ENCODE data around the gene ATXN1L. TPM values are rescaled to one million over a fixed set of nuclear protein-coding genes. Genes with fewer than 3 reads are reported as not detected.
"Not testable (repeated sequence)": the region's sequence is repeated elsewhere in the genome, so short reads cannot be mapped to it uniquely, and the experiment has no call there.

The ATXN1L gene
- total RNA-seq, 5 donors from 2014 or later (not counting 1 experiment from before 2014, with no cell fraction given), result 26.8 to 44.0 (median 29.3) TPM

GRCh38 chr16:71896764-71897368 is 51.1 kb downstream of the ATXN1L start:
- peaks cover 7% of the 10 kb centered on the region for H3K36me3 Mint-ChIP-seq
- CTCF ChIA-PET, result interaction anchor here (0.6 to 1.7 kb wide), 4 partner anchors 8 to 1396 kb away, joined by 3 to 7 read pairs (median 6); no protein-coding TSS in a partner anchor
- H3K4me3 Mint-ChIP-seq, result peak overlapping the region; percentile 96 to 98 (median 96)
- H3K27me3 Mint-ChIP-seq, result no peaks in the 10 kb centered on the region
- ATAC-seq (replicated peaks in 1 of 4), result no peak
- peaks cover 16 to 42% of the 10 kb centered on the region in 2 experiments for H3K4me1 ChIP-seq (ENCODE audit: control insufficient read depth in 1 of 2, extremely low read depth in 1 of 2, insufficient read depth in 2 of 2, low read length in 2 of 2)
- WGBS (ENCODE audit: insufficient coverage), result 56% methylated on average over 3 of the region's 15 CpGs
- H3K27ac ChIP-seq (ENCODE audit: low read length), result peak overlapping the region; percentile 45
- no peaks in the 10 kb centered on the region for H3K27me3 ChIP-seq (replicated peaks in 1 of 2; ENCODE audit: control insufficient read depth in 2 of 2, extremely low read depth in 1 of 2, insufficient read depth in 2 of 2, low read length in 1 of 2)
- peak overlapping the region; percentile 53 to 70 for H3K4me3 ChIP-seq (ENCODE audit: control insufficient read depth in 1 of 2, extremely low read depth in 1 of 2, low read length in 1 of 2)
- POLR2A ChIA-PET, result interaction anchor here in 1 of 2 donors (0.9 to 1.0 kb wide), 3 partner anchors 12 to 33 kb away, joined by 3 to 4 read pairs (median 3); partner anchors contain the start of gene ZNF821
- DNase-seq, result no peak
- peaks cover 49 to 60% (median 54%) of the 10 kb centered on the region in 3 donors for H3K4me1 Mint-ChIP-seq
- peaks cover 0 to 3% of the 10 kb centered on the region in 2 donors for H3K36me3 ChIP-seq (ENCODE audit: control insufficient read depth in 2 of 2, extremely low read depth in 1 of 2, insufficient read depth in 1 of 2, low read length in 1 of 2)
- peak overlapping the region; percentile 57 to 64 for H3K27ac Mint-ChIP-seq
- no peaks in the 10 kb centered on the region for H3K9me3 Mint-ChIP-seq
- no peaks in the 10 kb centered on the region for H3K9me3 ChIP-seq

- POLR2A ChIA-PET, result interaction anchor here (0.7 to 1.3 kb wide), 3 partner anchors 8 to 51 kb away, joined by 8 to 11 read pairs (median 8); no protein-coding TSS in a partner anchor
Measured at GRCh38 chr16:71899171-71899570, 53.4 kb downstream of the ATXN1L start.

GRCh38 chr16:71902656-71903365 is 57.0 kb downstream of the ATXN1L start:
- peak overlapping the region in 1 of 2 donors; percentile 39 for H3K27ac Mint-ChIP-seq
- peaks cover 7% of the 10 kb centered on the region for H3K36me3 Mint-ChIP-seq
- ChIA-PET POLR2A (interaction anchor here (0.6 to 1.2 kb wide), 5 partner anchors 9 to 168 kb away, joined by 3 to 4 read pairs (median 3); no protein-coding TSS in a partner anchor), CTCF (interaction anchor here in 1 of 2 donors (0.6 to 0.9 kb wide), 4 partner anchors 20 to 151 kb away, joined by 3 read pairs; partner anchors contain the start of gene HP)
- Histone ChIP-seq H3K9me3 (no peaks in the 10 kb centered on the region), H3K27ac (ENCODE audit: low read length) (no peak overlapping the region), H3K4me1 (ENCODE audit: control insufficient read depth in 1 of 2, extremely low read depth in 1 of 2, insufficient read depth in 2 of 2, low read length in 2 of 2) (peaks cover 11 to 62% of the 10 kb centered on the region in 2 experiments), H3K36me3 (ENCODE audit: control insufficient read depth in 2 of 2, extremely low read depth in 1 of 2, insufficient read depth in 1 of 2, low read length in 1 of 2) (peaks cover 0 to 6% of the 10 kb centered on the region in 2 donors), H3K27me3 (replicated peaks in 1 of 2; ENCODE audit: control insufficient read depth in 2 of 2, extremely low read depth in 1 of 2, insufficient read depth in 2 of 2, low read length in 1 of 2) (no peaks in the 10 kb centered on the region), H3K4me3 (ENCODE audit: control insufficient read depth in 1 of 2, extremely low read depth in 1 of 2, low read length in 1 of 2) (no peak overlapping the region)
- H3K4me1 Mint-ChIP-seq, result peaks cover 87 to 93% (median 89%) of the 10 kb centered on the region in 3 donors
- DNase-seq (no peak), ATAC-seq (replicated peaks in 1 of 4) (no peak)
- no CpG with 5 or more reads among the region's 5 CpGs for WGBS (ENCODE audit: insufficient coverage)
- peak overlapping the region in 2 of 3 donors; percentile 2 to 33 for H3K4me3 Mint-ChIP-seq
- no peaks in the 10 kb centered on the region for H3K27me3 Mint-ChIP-seq
- H3K9me3 Mint-ChIP-seq, result no peaks in the 10 kb centered on the region

More at GRCh38 chr16:71899171-71899570, 53.4 kb downstream of the ATXN1L start:
- no CpG with 5 or more reads among the region's 4 CpGs for WGBS (ENCODE audit: insufficient coverage)
- Mint-ChIP-seq H3K4me1 (peaks cover 67 to 74% (median 71%) of the 10 kb centered on the region in 3 donors), H3K4me3 (peak overlapping the region; percentile 24 to 96 (median 49)), H3K27me3 (no peaks in the 10 kb centered on the region), H3K36me3 (peaks cover 7% of the 10 kb centered on the region), H3K9me3 (no peaks in the 10 kb centered on the region), H3K27ac (no peak overlapping the region)
- Histone ChIP-seq H3K9me3 (no peaks in the 10 kb centered on the region), H3K4me3 (ENCODE audit: control insufficient read depth in 1 of 2, extremely low read depth in 1 of 2, low read length in 1 of 2) (no peak overlapping the region), H3K36me3 (ENCODE audit: control insufficient read depth in 2 of 2, extremely low read depth in 1 of 2, insufficient read depth in 1 of 2, low read length in 1 of 2) (peaks cover 0 to 8% of the 10 kb centered on the region in 2 donors), H3K27ac (ENCODE audit: low read length) (no peak overlapping the region), H3K4me1 (ENCODE audit: control insufficient read depth in 1 of 2, extremely low read depth in 1 of 2, insufficient read depth in 2 of 2, low read length in 2 of 2) (peaks cover 16 to 46% of the 10 kb centered on the region in 2 experiments), H3K27me3 (replicated peaks in 1 of 2; ENCODE audit: control insufficient read depth in 2 of 2, extremely low read depth in 1 of 2, insufficient read depth in 2 of 2, low read length in 1 of 2) (no peaks in the 10 kb centered on the region)
- DNase-seq (no peak), ATAC-seq (replicated peaks in 1 of 4) (no peak)
- CTCF ChIA-PET, result interaction anchor here in 1 of 2 donors (0.6 kb wide), 1 partner anchor 36 kb away, joined by 3 read pairs; no protein-coding TSS in a partner anchor

DNA sequence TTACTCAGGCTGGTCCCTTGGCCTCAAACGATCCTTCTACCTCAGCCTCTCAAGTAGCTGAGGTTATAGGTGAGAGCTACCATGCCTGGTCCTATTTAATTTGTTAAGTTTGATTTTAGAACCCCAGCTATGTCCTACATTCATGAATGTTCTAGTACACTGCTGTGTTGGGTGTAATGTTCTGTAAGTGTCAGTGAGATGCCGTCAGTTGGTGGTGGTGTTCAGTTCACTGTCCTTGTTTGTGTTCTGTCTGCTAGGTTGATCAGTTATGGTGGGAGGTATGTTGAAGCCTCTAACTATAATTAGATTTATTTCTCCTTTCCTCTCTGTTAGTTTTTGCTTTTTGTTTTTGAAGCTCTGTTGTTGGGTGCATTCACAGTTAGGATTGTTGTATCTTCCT is 57.8 kb downstream of the ATXN1L start:
- peaks cover 7% of the 10 kb centered on the region for H3K36me3 Mint-ChIP-seq
- peak overlapping the region in 2 of 3 donors; percentile 39 to 42 for H3K4me3 Mint-ChIP-seq
- no peak for ATAC-seq (replicated peaks in 1 of 4)
- H3K27me3 ChIP-seq (replicated peaks in 1 of 2; ENCODE audit: control insufficient read depth in 2 of 2, extremely low read depth in 1 of 2, insufficient read depth in 2 of 2, low read length in 1 of 2), result no peaks in the 10 kb centered on the region
- H3K27ac Mint-ChIP-seq, result peak overlapping the region; percentile 49 to 61
- CTCF ChIA-PET, result interaction anchor here in 1 of 2 donors (0.6 kb wide), 1 partner anchor 116 kb away, joined by 3 read pairs; no protein-coding TSS in a partner anchor
- H3K36me3 ChIP-seq (ENCODE audit: control insufficient read depth in 2 of 2, extremely low read depth in 1 of 2, insufficient read depth in 1 of 2, low read length in 1 of 2), result peaks cover 0 to 5% of the 10 kb centered on the region in 2 donors
- WGBS (ENCODE audit: insufficient coverage), result no CpG with 5 or more reads among the region's 2 CpGs
- H3K4me1 ChIP-seq (ENCODE audit: control insufficient read depth in 1 of 2, extremely low read depth in 1 of 2, insufficient read depth in 2 of 2, low read length in 2 of 2), result peaks cover 10 to 62% of the 10 kb centered on the region in 2 experiments
- no peaks in the 10 kb centered on the region for H3K27me3 Mint-ChIP-seq
- no peaks in the 10 kb centered on the region for H3K9me3 Mint-ChIP-seq
- no peak for DNase-seq
- peaks cover 87 to 93% (median 90%) of the 10 kb centered on the region in 3 donors for H3K4me1 Mint-ChIP-seq
- no peaks in the 10 kb centered on the region for H3K9me3 ChIP-seq
- POLR2A ChIA-PET, result interaction anchor here in 1 of 2 donors (1.1 kb wide), 1 partner anchor 143 kb away, joined by 3 read pairs; no protein-coding TSS in a partner anchor
- H3K27ac ChIP-seq (ENCODE audit: low read length), result no peak overlapping the region
- no peak overlapping the region for H3K4me3 ChIP-seq (ENCODE audit: control insufficient read depth in 1 of 2, extremely low read depth in 1 of 2, low read length in 1 of 2)

- Histone ChIP-seq H3K9me3 (no peaks in the 10 kb centered on the region), H3K36me3 (ENCODE audit: control insufficient read depth in 2 of 2, extremely low read depth in 1 of 2, insufficient read depth in 1 of 2, low read length in 1 of 2) (peaks cover 0 to 7% of the 10 kb centered on the region in 2 donors), H3K4me3 (ENCODE audit: control insufficient read depth in 1 of 2, extremely low read depth in 1 of 2, low read length in 1 of 2) (no peak overlapping the region), H3K27me3 (replicated peaks in 1 of 2; ENCODE audit: control insufficient read depth in 2 of 2, extremely low read depth in 1 of 2, insufficient read depth in 2 of 2, low read length in 1 of 2) (no peaks in the 10 kb centered on the region), H3K27ac (ENCODE audit: low read length) (no peak overlapping the region), H3K4me1 (ENCODE audit: control insufficient read depth in 1 of 2, extremely low read depth in 1 of 2, insufficient read depth in 2 of 2, low read length in 2 of 2) (peaks cover 10 to 61% of the 10 kb centered on the region in 2 experiments)
- DNase-seq, result no peak
- H3K27me3 Mint-ChIP-seq, result no peaks in the 10 kb centered on the region
- H3K9me3 Mint-ChIP-seq, result no peaks in the 10 kb centered on the region
- ChIA-PET CTCF (no interaction called here), POLR2A (interaction anchor here in 1 of 2 donors (0.6 to 1.1 kb wide), 2 partner anchors 144 to 421 kb away, joined by 3 read pairs; no protein-coding TSS in a partner anchor)
- 94% methylated on average over 7 of the region's 9 CpGs for WGBS (ENCODE audit: insufficient coverage)
- peak overlapping the region in 1 of 2 donors; percentile 61 for H3K27ac Mint-ChIP-seq
- peak overlapping the region in 2 of 3 donors; percentile 2 to 39 for H3K4me3 Mint-ChIP-seq
- peaks cover 88 to 91% (median 91%) of the 10 kb centered on the region in 3 donors for H3K4me1 Mint-ChIP-seq
- peaks cover 9% of the 10 kb centered on the region for H3K36me3 Mint-ChIP-seq
- no peak for ATAC-seq (replicated peaks in 1 of 4)
Measured at GRCh38 chr16:71904239-71904638, 58.5 kb downstream of the ATXN1L start.

- H3K9me3 Mint-ChIP-seq; H3K36me3 ChIP-seq (ENCODE audit: control insufficient read depth in 2 of 2, extremely low read depth in 1 of 2, insufficient read depth in 1 of 2, low read length in 1 of 2); H3K4me3 ChIP-seq (ENCODE audit: control insufficient read depth in 1 of 2, extremely low read depth in 1 of 2, low read length in 1 of 2); POLR2A ChIA-PET; H3K27me3 Mint-ChIP-seq; H3K9me3 ChIP-seq; DNase-seq; H3K27me3 ChIP-seq (replicated peaks in 1 of 2; ENCODE audit: control insufficient read depth in 2 of 2, extremely low read depth in 1 of 2, insufficient read depth in 2 of 2, low read length in 1 of 2); H3K27ac ChIP-seq (ENCODE audit: low read length): not testable (repeated sequence)
- CTCF ChIA-PET, result interaction anchor here (0.7 to 1.0 kb wide), 3 partner anchors 17 to 79 kb away, joined by 3 to 4 read pairs (median 3); no protein-coding TSS in a partner anchor
- Mint-ChIP-seq H3K36me3 (peaks cover 10% of the 10 kb centered on the region), H3K27ac (peak overlapping the region; percentile 29 to 40), H3K4me1 (peaks cover 86 to 91% (median 90%) of the 10 kb centered on the region in 3 donors), H3K4me3 (peak overlapping the region; percentile 4 to 54 (median 39))
- peak in 3 of 4 experiments; percentile 16 to 44 (median 43) for ATAC-seq (replicated peaks in 1 of 4)
- H3K4me1 ChIP-seq (ENCODE audit: control insufficient read depth in 1 of 2, extremely low read depth in 1 of 2, insufficient read depth in 2 of 2, low read length in 2 of 2), result peaks cover 8 to 56% of the 10 kb centered on the region in 2 experiments
- no CpG with 5 or more reads among the region's 6 CpGs for WGBS (ENCODE audit: insufficient coverage)
Measured at GRCh38 chr16:71905765-71906164, 60.0 kb downstream of the ATXN1L start.

Data from T-cell (primary cell).